ENCODE measurements around the gene AIM2.

AIM2 gene

DNA sequence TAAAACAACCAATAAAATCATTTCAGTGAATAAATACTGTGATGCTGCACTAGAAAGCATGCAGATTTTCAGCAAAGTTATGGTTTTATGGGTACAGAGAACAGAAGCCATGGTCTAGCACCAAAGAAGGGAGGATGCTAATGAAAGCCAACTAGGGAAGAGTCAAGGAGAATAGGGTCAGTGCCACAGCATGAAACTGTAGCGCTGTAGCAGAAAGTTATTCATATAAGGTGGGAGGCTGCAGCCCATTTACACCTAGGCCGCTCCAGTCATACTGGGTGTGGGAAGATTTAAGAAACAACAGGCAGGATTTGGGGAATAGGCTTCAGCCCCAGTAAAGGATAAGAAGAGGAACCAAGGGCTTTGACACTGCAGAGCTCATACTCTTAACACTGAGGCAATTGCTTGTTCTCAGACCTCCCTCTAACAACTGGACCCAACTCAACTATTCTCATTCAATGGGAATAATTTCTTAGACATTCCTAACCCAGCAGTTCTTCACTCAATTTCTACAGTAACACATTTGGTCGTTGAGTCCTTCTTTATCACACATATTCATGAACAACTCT is 62.5 kb downstream of the AIM2 start:
- DNase-seq = no peak

- no peak for DNase-seq
Measured at GRCh38 chr1:159012495-159012894, 64.1 kb downstream of the AIM2 start.
